GM12878 (cell line): ENCODE data around the gene BCL11A. TPM values are rescaled to one million over a fixed set of nuclear protein-coding genes. Genes with fewer than 3 reads are reported as not detected.
A peak's percentile ranks its signal among the peaks of the same experiment; 100 is the strongest.

Experiments
- ATAC-seq: fragments of 200-7000 bp; cut with Tn5 transposase; 3 replicates; pipeline ENCODE4 v1.9.1; 2020; ENCODE audit warnings: mild to moderate bottlenecking, moderate library complexity
- BruUV-seq: library from RNA; stranded (reverse); fragments of 400-500 nt; replicated peaks from 2 replicates; lab custom pipeline; 2021; lab: Mats Ljungman, UMichigan
- CTCF ChIA-PET: fragments of 300-600 bp; sonication (Branson Sonifier 250); formaldehyde crosslinking; extraction: SDS; loops from one replicate; lab custom pipeline; 2021; ENCODE audit warnings: inconsistent platforms; lab: Yijun Ruan, JAX
- POLR2A ChIA-PET: fragments of 350-600 bp; formaldehyde crosslinking; extraction: SDS; loops from one replicate; lab custom pipeline; 2021; ENCODE audit warnings: inconsistent platforms; lab: Charles Lee
- RAD21 ChIA-PET: fragments of 300-600 bp; sonication (Branson Sonifier 250); formaldehyde crosslinking; loops from one replicate; lab custom pipeline; 2023; ENCODE audit warnings: antibody characterized with exemption; ENCODE audit not compliant: unreplicated experiment; lab: Charles Lee
- SMC1A ChIA-PET: fragments of 300-600 bp; sonication (Branson Sonifier 250); formaldehyde crosslinking; loops from one replicate; lab custom pipeline; 2023; ENCODE audit not compliant: unreplicated experiment, uncharacterized antibody; lab: Charles Lee
- DNase-seq: peaks from one replicate; pipeline ENCODE4 v3.0.0-alpha.2; 2011; ENCODE audit warnings: low read depth, low spot score
- FAIRE-seq: peaks from 3 replicates; lab custom pipeline; 2011; peaks lifted over from hg19 to GRCh38; lab: Jason Lieb, UNC
- H2AFZ ChIP-seq: 2 replicates; pipeline ENCODE4 v1.6.0; 2011; ENCODE audit warnings: low read depth, low read length, control low read depth; ENCODE audit not compliant: control insufficient read depth
- H3K27ac ChIP-seq: 2 replicates; pipeline ENCODE4 v1.5.1; 2011; ENCODE audit warnings: control low read depth; ENCODE audit not compliant: control insufficient read depth, insufficient read depth
- H3K27me3 ChIP-seq, 2 experiments: replicated peaks in 1 of 2; 2 replicates each; pipeline versions ENCODE4 v1.6.0 to v1.6.1; 2011; ENCODE audit warnings: low read length in 1 of 2; ENCODE audit not compliant: control insufficient read depth in 2 of 2, insufficient read depth in 2 of 2
- H3K36me3 ChIP-seq, 2 experiments: 2 replicates each; pipeline ENCODE4 v1.5.1; 2011; ENCODE audit warnings: low read length in 1 of 2; ENCODE audit not compliant: control insufficient read depth in 2 of 2, insufficient read depth in 2 of 2
- H3K4me1 ChIP-seq: 2 replicates; pipeline ENCODE4 v1.6.1; 2011; ENCODE audit warnings: mild to moderate bottlenecking, low read length, moderate library complexity, mixed read lengths; ENCODE audit not compliant: control insufficient read depth, insufficient read depth
- H3K4me2 ChIP-seq: 2 replicates; pipeline ENCODE4 v1.6.0; 2011; ENCODE audit warnings: control low read depth; ENCODE audit not compliant: control insufficient read depth, insufficient read depth
- H3K4me3 ChIP-seq: fragments of 200-600 bp; sonication (generic); 2 replicates; pipeline ENCODE4 v1.5.1; 2016
- H3K79me2 ChIP-seq: 2 replicates; pipeline ENCODE4 v1.6.0; 2011; ENCODE audit warnings: low read length; ENCODE audit not compliant: control insufficient read depth, insufficient read depth
- H3K9ac ChIP-seq: 2 replicates; pipeline ENCODE4 v1.8.0; 2011; ENCODE audit warnings: low read length, control low read depth, mixed read lengths; ENCODE audit not compliant: control insufficient read depth, insufficient read depth
- H3K9me3 ChIP-seq: replicated peaks from 3 replicates; pipeline ENCODE4 v1.5.1; 2011; ENCODE audit warnings: mild to moderate bottlenecking, low read length; ENCODE audit not compliant: control insufficient read depth, insufficient read depth
- H4K20me1 ChIP-seq: 2 replicates; pipeline ENCODE4 v1.6.0; 2011; ENCODE audit not compliant: control insufficient read depth, insufficient read depth
- ETV6 ChIP-seq, 2 experiments: fragments of 450-650 bp in 1 of 2; IDR thresholded peaks in 1 of 2; conservative IDR thresholded peaks in 1 of 2; 2 replicates each; pipeline ENCODE4 v1.6.1; 2014; ENCODE audit warnings: antibody characterized with exemption in 1 of 2, borderline replicate concordance in 1 of 2, low read depth in 1 of 2, mild to moderate bottlenecking in 1 of 2, moderate library complexity in 1 of 2
- MAX ChIP-seq: IDR thresholded peaks from 2 replicates; pipeline ENCODE4 v1.6.1; 2012; ENCODE audit warnings: low read depth, low read length, improper control_type of control experiment
- MTA2 ChIP-seq: fragments of 450-650 bp; IDR thresholded peaks from 2 replicates; pipeline ENCODE4 v1.6.1; 2016; ENCODE audit warnings: low read depth, mild to moderate bottlenecking, moderate library complexity
- MXI1 ChIP-seq: fragments of 150-350 bp; IDR thresholded peaks from 2 replicates; pipeline ENCODE4 v1.6.1; 2011; ENCODE audit warnings: low read depth, mild to moderate bottlenecking, inconsistent platforms, low read length, improper control_type of control experiment
- MYC ChIP-seq: IDR thresholded peaks from 2 replicates; pipeline ENCODE4 v1.6.1; 2011; ENCODE audit warnings: mild to moderate bottlenecking, low read length, moderate library complexity, inconsistent platforms; ENCODE audit not compliant: insufficient read depth, insufficient replicate concordance, insufficient read length, severe bottlenecking
- PAX5 ChIP-seq: IDR thresholded peaks from 2 replicates; pipeline ENCODE4 v1.6.1; 2011; ENCODE audit warnings: low read depth, low read length, borderline replicate concordance
- SPI1 ChIP-seq: IDR thresholded peaks from 2 replicates; pipeline ENCODE4 v1.6.1; 2011; ENCODE audit warnings: low read depth, mild to moderate bottlenecking, low read length, moderate library complexity, borderline replicate concordance; ENCODE audit not compliant: insufficient read depth
- TBL1XR1 ChIP-seq: IDR thresholded peaks from 2 replicates; pipeline ENCODE4 v1.6.1; 2012; ENCODE audit warnings: low read depth, low read length, improper control_type of control experiment
- WGBS: methylation state at CpG from one replicate; pipeline ENCODE4 v1.1.6; 2016; ENCODE audit warnings: low lambda C conversion rate; ENCODE audit not compliant: insufficient replicate concordance, insufficient coverage; ENCODE audit errors: missing lambda C conversion rate; 5-methylcytosine and 5-hydroxymethylcytosine counted together
- in situ Hi-C: fragments of 300-500 bp; cut with MboI; formaldehyde crosslinking; loops from 9 replicates; pipeline ENCODE4 v1.14.3; 2018; ENCODE audit warnings: mixed read lengths
- intact Hi-C: fragments of 100-400 bp; cut with micrococcal nuclease; formaldehyde crosslinking; loops from one replicate; pipeline ENCODE4 v1.14.2; 2022; ENCODE audit not compliant: unreplicated experiment
- polyA plus RNA-seq, 11 experiments: library from polyadenylated mRNA; depleted of rRNA in 4 of 11; unstranded in 6 of 11; stranded (reverse) in 5 of 11; fragments of >200 nt; fragmentation: Nextera tagmentation in 4 of 11; fragmentation: Illumina TruSeq in 1 of 11; extraction: Ambion mirVana in 4 of 11; extraction: Trizol in 1 of 11; gene quantifications; 1 replicate in 1 of 11; 2 replicates in 10 of 11; pipeline versions ENCODE4 v1.2.1 to v1.2.3, GENCODE V29; 2011 to 2016; ENCODE audit warnings: inconsistent platforms in 2 of 11, missing spikeins in 2 of 11, low read depth in 1 of 11
- total RNA-seq, 4 experiments: library from RNA; depleted of rRNA in 3 of 4; stranded (reverse); fragments of >200 nt in 3 of 4; fragmentation: Illumina TruSeq in 1 of 4; extraction: Trizol in 1 of 4; gene quantifications; 2 replicates each; pipeline versions ENCODE4 v1.2.1 to v1.2.3, GENCODE V29; 2013 to 2021

The BCL11A gene
- total and polyA plus RNA-seq, 10 of the 15 experiments (the other 5 are each of a cell fraction or from before 2014, with no cell fraction given), result 7.5 to 26.6 (median 11.1) TPM; not detected in 1

DNA sequence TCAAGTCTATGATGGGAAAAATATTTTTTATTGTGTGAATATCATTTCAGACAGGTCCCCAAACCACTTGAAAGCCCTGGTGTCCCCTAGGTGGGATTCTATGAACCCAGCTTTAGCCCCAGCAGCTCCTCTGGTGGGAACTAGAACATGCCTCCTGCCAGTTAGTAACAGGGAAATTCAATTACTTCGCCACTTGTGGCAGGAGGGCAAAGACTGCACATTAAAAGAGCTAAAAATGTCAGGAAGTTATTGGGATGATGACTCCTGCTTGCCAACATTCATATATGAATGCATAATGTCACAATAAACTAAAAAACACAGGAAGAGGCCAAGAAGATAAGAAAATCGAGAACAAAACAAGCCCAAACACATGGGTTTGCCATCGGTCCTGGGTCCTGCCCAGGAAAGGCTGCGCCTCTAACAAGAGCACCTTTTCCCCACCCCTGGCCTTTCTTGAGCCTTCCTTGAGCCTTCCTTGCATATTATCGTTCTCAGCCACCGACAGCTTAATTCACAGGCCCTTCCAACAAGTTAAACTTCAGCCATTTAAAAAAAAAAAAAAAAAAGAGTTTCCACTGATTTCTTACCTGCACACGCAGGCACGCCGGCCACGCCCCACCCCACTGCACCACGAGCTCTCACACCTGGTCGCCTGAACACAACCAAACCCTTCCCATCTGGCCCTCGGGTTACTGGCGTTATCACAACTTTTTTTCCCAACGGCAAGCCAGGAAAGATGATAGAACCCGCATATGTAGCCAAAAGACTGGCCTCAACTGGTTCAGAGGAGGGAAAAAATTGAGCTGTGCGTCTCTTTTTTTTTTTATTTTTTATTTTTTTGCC lies 23.4 kb downstream of the BCL11A start:
- in situ Hi-C loops, result no loop called here
- H3K9ac ChIP-seq, result peak overlapping the region; percentile 24
- no peaks in the 10 kb centered on the region for H4K20me1 ChIP-seq
- ChIA-PET SMC1A (interaction anchor here (0.5 to 1.3 kb wide), 3 partner anchors 11 to 987 kb away, joined by 3 to 4 read pairs (median 3); no protein-coding TSS in a partner anchor), CTCF (interaction anchor here (1.4 kb wide), 1 partner anchor 14 kb away, joined by 6 read pairs; no protein-coding TSS in a partner anchor), POLR2A (interaction anchor here (0.6 kb wide), 1 partner anchor 1217 kb away, joined by 3 read pairs; no protein-coding TSS in a partner anchor), RAD21 (interaction anchor here (0.6 to 1.3 kb wide), 2 partner anchors 27 to 83 kb away, joined by 3 read pairs; no protein-coding TSS in a partner anchor)
- H3K4me1 ChIP-seq, result peaks cover 26% of the 10 kb centered on the region
- no peak for DNase-seq
- no peak overlapping the region for H2AFZ ChIP-seq
- no peak for TF ChIP-seq PAX5
- TF ChIP-seq TBL1XR1, result no peak
- TF ChIP-seq MAX, result no peak
- no peak for TF ChIP-seq MYC
- no peak for TF ChIP-seq SPI1
- no peak for TF ChIP-seq ETV6 (conservative IDR thresholded peaks at IDR 0.05 in 1 of 2, IDR thresholded peaks at IDR 0.05 in 1 of 2; ENCODE audit: borderline replicate concordance in 1 of 2, low read depth in 1 of 2)
- no peak for TF ChIP-seq MTA2
- TF ChIP-seq MXI1, result no peak
- FAIRE-seq, result no peak
- peaks cover 82% of the 10 kb centered on the region for H3K79me2 ChIP-seq
- WGBS, result 93% methylated on average over 16 of the region's 17 CpGs
- intact Hi-C loops, result no loop called here
- H3K36me3 ChIP-seq, result no peaks in the 10 kb centered on the region; a peak in 1 of 4 replicates
- no peaks in the 10 kb centered on the region for H3K9me3 ChIP-seq
- BruUV-seq, result no TSS peak
- ATAC-seq, result no peak
- H3K27me3 ChIP-seq, result no peaks in the 10 kb centered on the region
- H3K4me2 ChIP-seq, result peak overlapping the region; percentile 78; the same call in 1 of the 2 replicates
- 0 out of 2 replicates have a peak overlapping the region, but pooled peaks have one; percentile 49 for H3K4me3 ChIP-seq
- H3K27ac ChIP-seq, result 0 out of 2 replicates have a peak overlapping the region, but pooled peaks have one; percentile 41
